ENCODE data around the gene MED26. TPM values are rescaled to one million over a fixed set of nuclear protein-coding genes. Genes with fewer than 3 reads are reported as not detected.
A peak's percentile ranks its signal among the peaks of the same experiment; 100 is the strongest.

MED26 gene
- total and polyA plus RNA-seq, 2 experiments from 2014 or later: 7.4 to 15.4 TPM

DNA sequence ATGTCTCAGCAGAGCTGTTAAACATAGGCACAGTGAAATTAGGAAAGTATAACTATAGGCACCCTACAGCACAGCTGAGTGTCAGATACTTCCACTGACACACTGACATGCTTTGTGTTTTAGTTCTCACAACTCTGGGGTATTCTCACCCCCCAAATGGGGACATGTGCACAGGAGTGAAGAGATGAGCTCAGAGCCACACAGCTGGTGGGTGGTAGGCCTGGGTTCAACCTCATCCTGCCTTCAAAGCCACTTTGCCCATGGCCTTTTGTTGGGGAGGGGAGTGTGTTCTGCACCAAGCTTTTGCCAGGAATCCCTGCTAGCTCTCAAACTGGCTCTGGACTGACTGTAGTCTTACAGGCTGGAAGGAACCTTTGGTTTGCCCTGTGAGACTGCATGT, 54.1 kb downstream of the MED26 start:
- peaks cover 8% of the 10 kb centered on the region for H3K4me1 Mint-ChIP-seq
- peaks cover 60% of the 10 kb centered on the region for H3K79me2 ChIP-seq (replicated peaks; ENCODE audit: insufficient read depth)
- peaks cover 19% of the 10 kb centered on the region for H4K20me1 ChIP-seq (replicated peaks; ENCODE audit: insufficient read depth)
- no peak for DNase-seq (ENCODE audit: low spot score)
- peak overlapping the region; percentile 95 for H3K4me3 ChIP-seq
- no peaks in the 10 kb centered on the region for H3K9me2 ChIP-seq (ENCODE audit: insufficient read depth)
- TF ChIP-seq ZNF331 (CRISPR knock-in tag; IDR thresholded peaks at IDR 0.05; ENCODE audit: low read depth) (no peak), CREB1 (CRISPR knock-in tag; IDR thresholded peaks at IDR 0.05; ENCODE audit: low read depth) (no peak), EZH2phosphoT487 (IDR thresholded peaks at IDR 0.05; ENCODE audit: unreplicated experiment) (no peak), NANOG (IDR thresholded peaks at IDR 0.05; ENCODE audit: borderline replicate concordance) (no peak), EZH2 (IDR thresholded peaks at IDR 0.05; ENCODE audit: low read depth, unreplicated experiment) (no peak), ZNF114 (CRISPR knock-in tag; IDR thresholded peaks at IDR 0.05) (no peak), STAT1 (IDR thresholded peaks at IDR 0.05; ENCODE audit: unreplicated experiment) (no peak), JUNB (IDR thresholded peaks at IDR 0.05; ENCODE audit: unreplicated experiment) (no peak), POLR2AphosphoS5 (IDR thresholded peaks at IDR 0.05; ENCODE audit: low read depth) (no peak)
- TF ChIP-seq, protein P1, sequence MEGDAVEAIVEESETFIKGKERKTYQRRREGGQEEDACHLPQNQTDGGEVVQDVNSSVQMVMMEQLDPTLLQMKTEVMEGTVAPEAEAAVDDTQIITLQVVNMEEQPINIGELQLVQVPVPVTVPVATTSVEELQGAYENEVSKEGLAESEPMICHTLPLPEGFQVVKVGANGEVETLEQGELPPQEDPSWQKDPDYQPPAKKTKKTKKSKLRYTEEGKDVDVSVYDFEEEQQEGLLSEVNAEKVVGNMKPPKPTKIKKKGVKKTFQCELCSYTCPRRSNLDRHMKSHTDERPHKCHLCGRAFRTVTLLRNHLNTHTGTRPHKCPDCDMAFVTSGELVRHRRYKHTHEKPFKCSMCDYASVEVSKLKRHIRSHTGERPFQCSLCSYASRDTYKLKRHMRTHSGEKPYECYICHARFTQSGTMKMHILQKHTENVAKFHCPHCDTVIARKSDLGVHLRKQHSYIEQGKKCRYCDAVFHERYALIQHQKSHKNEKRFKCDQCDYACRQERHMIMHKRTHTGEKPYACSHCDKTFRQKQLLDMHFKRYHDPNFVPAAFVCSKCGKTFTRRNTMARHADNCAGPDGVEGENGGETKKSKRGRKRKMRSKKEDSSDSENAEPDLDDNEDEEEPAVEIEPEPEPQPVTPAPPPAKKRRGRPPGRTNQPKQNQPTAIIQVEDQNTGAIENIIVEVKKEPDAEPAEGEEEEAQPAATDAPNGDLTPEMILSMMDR (conservative IDR thresholded peaks at IDR 0.05; ENCODE audit: low read depth in 2 of 2): no peak
- TF ChIP-seq, protein P2, sequence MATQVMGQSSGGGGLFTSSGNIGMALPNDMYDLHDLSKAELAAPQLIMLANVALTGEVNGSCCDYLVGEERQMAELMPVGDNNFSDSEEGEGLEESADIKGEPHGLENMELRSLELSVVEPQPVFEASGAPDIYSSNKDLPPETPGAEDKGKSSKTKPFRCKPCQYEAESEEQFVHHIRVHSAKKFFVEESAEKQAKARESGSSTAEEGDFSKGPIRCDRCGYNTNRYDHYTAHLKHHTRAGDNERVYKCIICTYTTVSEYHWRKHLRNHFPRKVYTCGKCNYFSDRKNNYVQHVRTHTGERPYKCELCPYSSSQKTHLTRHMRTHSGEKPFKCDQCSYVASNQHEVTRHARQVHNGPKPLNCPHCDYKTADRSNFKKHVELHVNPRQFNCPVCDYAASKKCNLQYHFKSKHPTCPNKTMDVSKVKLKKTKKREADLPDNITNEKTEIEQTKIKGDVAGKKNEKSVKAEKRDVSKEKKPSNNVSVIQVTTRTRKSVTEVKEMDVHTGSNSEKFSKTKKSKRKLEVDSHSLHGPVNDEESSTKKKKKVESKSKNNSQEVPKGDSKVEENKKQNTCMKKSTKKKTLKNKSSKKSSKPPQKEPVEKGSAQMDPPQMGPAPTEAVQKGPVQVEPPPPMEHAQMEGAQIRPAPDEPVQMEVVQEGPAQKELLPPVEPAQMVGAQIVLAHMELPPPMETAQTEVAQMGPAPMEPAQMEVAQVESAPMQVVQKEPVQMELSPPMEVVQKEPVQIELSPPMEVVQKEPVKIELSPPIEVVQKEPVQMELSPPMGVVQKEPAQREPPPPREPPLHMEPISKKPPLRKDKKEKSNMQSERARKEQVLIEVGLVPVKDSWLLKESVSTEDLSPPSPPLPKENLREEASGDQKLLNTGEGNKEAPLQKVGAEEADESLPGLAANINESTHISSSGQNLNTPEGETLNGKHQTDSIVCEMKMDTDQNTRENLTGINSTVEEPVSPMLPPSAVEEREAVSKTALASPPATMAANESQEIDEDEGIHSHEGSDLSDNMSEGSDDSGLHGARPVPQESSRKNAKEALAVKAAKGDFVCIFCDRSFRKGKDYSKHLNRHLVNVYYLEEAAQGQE (IDR thresholded peaks at IDR 0.05; ENCODE audit: unreplicated experiment): no peak
- TF ChIP-seq, protein P3, sequence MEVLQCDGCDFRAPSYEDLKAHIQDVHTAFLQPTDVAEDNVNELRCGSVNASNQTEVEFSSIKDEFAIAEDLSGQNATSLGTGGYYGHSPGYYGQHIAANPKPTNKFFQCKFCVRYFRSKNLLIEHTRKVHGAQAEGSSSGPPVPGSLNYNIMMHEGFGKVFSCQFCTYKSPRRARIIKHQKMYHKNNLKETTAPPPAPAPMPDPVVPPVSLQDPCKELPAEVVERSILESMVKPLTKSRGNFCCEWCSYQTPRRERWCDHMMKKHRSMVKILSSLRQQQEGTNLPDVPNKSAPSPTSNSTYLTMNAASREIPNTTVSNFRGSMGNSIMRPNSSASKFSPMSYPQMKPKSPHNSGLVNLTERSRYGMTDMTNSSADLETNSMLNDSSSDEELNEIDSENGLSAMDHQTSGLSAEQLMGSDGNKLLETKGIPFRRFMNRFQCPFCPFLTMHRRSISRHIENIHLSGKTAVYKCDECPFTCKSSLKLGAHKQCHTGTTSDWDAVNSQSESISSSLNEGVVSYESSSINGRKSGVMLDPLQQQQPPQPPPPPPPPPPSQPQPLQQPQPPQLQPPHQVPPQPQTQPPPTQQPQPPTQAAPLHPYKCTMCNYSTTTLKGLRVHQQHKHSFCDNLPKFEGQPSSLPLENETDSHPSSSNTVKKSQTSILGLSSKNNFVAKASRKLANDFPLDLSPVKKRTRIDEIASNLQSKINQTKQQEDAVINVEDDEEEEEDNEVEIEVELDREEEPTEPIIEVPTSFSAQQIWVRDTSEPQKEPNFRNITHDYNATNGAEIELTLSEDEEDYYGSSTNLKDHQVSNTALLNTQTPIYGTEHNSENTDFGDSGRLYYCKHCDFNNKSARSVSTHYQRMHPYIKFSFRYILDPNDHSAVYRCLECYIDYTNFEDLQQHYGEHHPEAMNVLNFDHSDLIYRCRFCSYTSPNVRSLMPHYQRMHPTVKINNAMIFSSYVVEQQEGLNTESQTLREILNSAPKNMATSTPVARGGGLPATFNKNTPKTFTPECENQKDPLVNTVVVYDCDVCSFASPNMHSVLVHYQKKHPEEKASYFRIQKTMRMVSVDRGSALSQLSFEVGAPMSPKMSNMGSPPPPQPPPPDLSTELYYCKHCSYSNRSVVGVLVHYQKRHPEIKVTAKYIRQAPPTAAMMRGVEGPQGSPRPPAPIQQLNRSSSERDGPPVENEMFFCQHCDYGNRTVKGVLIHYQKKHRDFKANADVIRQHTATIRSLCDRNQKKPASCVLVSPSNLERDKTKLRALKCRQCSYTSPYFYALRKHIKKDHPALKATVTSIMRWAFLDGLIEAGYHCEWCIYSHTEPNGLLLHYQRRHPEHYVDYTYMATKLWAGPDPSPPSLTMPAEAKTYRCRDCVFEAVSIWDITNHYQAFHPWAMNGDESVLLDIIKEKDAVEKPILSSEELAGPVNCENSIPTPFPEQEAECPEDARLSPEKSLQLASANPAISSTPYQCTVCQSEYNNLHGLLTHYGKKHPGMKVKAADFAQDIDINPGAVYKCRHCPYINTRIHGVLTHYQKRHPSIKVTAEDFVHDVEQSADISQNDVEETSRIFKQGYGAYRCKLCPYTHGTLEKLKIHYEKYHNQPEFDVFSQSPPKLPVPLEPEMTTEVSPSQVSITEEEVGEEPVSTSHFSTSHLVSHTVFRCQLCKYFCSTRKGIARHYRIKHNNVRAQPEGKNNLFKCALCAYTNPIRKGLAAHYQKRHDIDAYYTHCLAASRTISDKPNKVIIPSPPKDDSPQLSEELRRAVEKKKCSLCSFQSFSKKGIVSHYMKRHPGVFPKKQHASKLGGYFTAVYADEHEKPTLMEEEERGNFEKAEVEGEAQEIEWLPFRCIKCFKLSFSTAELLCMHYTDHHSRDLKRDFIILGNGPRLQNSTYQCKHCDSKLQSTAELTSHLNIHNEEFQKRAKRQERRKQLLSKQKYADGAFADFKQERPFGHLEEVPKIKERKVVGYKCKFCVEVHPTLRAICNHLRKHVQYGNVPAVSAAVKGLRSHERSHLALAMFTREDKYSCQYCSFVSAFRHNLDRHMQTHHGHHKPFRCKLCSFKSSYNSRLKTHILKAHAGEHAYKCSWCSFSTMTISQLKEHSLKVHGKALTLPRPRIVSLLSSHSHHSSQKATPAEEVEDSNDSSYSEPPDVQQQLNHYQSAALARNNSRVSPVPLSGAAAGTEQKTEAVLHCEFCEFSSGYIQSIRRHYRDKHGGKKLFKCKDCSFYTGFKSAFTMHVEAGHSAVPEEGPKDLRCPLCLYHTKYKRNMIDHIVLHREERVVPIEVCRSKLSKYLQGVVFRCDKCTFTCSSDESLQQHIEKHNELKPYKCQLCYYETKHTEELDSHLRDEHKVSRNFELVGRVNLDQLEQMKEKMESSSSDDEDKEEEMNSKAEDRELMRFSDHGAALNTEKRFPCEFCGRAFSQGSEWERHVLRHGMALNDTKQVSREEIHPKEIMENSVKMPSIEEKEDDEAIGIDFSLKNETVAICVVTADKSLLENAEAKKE (CRISPR knock-in tag; IDR thresholded peaks at IDR 0.05): no peak
- TF ChIP-seq, protein P4, sequence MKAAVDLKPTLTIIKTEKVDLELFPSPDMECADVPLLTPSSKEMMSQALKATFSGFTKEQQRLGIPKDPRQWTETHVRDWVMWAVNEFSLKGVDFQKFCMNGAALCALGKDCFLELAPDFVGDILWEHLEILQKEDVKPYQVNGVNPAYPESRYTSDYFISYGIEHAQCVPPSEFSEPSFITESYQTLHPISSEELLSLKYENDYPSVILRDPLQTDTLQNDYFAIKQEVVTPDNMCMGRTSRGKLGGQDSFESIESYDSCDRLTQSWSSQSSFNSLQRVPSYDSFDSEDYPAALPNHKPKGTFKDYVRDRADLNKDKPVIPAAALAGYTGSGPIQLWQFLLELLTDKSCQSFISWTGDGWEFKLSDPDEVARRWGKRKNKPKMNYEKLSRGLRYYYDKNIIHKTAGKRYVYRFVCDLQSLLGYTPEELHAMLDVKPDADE (IDR thresholded peaks at IDR 0.05): no peak
- H3K27me3 Mint-ChIP-seq (ENCODE audit: insufficient read depth, low read depth, poor library complexity): peaks cover 8% of the 10 kb centered on the region
- no peak for ATAC-seq
- H3F3A ChIP-seq (replicated peaks; ENCODE audit: low read depth): peaks cover 13% of the 10 kb centered on the region; the same call in 1 of the 2 replicates
- no peaks in the 10 kb centered on the region for H3K27me3 ChIP-seq (ENCODE audit: insufficient read depth)
- peak overlapping the region; percentile 45; the same call in 2 of the 3 replicates for H3K4me3 Mint-ChIP-seq
- no peak overlapping the region for H3K27ac Mint-ChIP-seq
- peak overlapping the region; percentile 96; the same call in 1 of the 2 replicates for H3K4me2 ChIP-seq
- 0 out of 2 replicates have a peak, but pooled peaks cover 4% of the 10 kb centered on the region for H3K36me3 ChIP-seq (ENCODE audit: insufficient read depth)
- no peak overlapping the region for H2AFZ ChIP-seq
- H3K9me3 Mint-ChIP-seq: no peaks in the 10 kb centered on the region
- peaks cover 9% of the 10 kb centered on the region; the same call in 1 of the 2 replicates for H3K4me1 ChIP-seq (ENCODE audit: insufficient read depth)
- H3K27ac ChIP-seq (ENCODE audit: low read depth): no peak overlapping the region
- H3K36me3 Mint-ChIP-seq (ENCODE audit: low read depth): peaks cover 24% of the 10 kb centered on the region
